ENCODE results near the gene NDC1. TPM values are rescaled to one million over a fixed set of nuclear protein-coding genes. Genes with fewer than 3 reads are reported as not detected.

NDC1 gene
- total RNA-seq, 1 donor from 2014 or later: 40.9 TPM

DNA sequence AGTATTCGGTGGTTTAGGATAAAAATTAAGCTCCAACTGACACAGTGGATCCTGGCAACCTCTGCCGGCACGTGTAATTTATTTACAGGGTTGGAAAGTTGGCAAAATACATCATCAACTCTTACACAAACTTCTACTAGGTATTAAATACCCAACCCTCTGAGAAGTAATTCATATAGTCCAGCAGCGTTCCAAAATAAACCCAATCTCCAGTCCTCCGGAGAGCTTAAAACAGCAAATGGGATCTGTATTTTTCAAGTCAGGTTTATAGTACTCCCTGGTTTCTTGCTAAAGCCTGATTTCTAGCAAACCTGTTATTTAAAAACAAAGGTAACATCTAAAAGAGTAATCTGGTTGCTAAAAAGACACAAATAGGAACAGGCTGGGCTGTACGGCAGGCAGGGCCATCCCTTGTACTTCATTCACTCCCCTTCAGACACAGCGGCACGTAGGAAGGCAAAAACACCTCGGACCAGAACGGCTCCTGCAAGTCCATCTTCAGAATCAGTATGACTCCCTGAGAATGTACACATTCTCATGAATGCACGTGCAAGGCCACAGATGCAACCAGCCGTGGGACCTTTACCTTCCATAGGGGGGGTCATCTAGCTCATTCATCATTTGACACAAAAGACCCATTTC is 107.8 kb downstream of the NDC1 start:
- no peak for DNase-seq (ENCODE audit: low read depth)
- TF ChIP-seq, protein P1, sequence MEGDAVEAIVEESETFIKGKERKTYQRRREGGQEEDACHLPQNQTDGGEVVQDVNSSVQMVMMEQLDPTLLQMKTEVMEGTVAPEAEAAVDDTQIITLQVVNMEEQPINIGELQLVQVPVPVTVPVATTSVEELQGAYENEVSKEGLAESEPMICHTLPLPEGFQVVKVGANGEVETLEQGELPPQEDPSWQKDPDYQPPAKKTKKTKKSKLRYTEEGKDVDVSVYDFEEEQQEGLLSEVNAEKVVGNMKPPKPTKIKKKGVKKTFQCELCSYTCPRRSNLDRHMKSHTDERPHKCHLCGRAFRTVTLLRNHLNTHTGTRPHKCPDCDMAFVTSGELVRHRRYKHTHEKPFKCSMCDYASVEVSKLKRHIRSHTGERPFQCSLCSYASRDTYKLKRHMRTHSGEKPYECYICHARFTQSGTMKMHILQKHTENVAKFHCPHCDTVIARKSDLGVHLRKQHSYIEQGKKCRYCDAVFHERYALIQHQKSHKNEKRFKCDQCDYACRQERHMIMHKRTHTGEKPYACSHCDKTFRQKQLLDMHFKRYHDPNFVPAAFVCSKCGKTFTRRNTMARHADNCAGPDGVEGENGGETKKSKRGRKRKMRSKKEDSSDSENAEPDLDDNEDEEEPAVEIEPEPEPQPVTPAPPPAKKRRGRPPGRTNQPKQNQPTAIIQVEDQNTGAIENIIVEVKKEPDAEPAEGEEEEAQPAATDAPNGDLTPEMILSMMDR (conservative IDR thresholded peaks at IDR 0.05; ENCODE audit: low read depth, low read length): no peak
- H3K4me3 ChIP-seq (ENCODE audit: low read depth, low read length): peak overlapping the region; percentile 37

DNA sequence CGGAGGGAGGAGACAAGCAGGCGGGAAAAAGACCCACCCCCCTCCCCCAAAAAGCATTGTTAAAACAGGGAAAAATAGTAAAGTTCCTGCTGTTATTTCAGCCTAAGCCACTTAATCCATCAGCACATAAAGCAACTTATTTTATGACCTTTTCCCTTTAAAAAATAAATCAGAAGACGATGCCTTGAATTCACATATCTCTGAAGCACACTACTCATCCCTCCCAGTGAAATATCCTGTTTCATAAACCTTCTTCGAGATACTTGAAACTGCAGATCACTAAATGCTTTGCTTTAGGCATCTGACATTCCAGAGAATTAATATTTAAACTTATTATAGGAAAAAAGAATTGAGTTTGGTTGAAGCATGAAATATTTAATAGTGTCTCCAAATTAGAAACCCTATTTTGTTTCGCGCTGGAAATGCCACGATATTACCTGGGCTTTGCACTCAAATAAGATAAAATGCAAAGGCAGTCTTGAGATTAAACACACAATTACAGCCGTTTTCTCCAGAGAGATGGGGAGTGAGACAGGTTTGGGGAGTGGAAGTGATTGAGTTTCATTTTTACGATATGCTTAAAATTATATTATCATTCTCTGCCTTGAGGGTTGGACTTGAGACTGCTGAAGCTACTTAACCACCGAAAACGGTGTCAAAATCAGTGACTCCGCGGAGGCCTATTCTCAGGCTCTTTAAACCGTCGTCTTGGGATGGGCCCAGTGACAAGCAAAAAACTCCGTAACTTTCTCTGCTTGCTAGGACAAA is 108.5 kb downstream of the NDC1 start:
- TF ChIP-seq, protein P1 (conservative IDR thresholded peaks at IDR 0.05; ENCODE audit: low read depth, low read length): no peak
- DNase-seq (ENCODE audit: low read depth): no peak
- peak overlapping the region; percentile 37 for H3K4me3 ChIP-seq (ENCODE audit: low read depth, low read length)

DNA sequence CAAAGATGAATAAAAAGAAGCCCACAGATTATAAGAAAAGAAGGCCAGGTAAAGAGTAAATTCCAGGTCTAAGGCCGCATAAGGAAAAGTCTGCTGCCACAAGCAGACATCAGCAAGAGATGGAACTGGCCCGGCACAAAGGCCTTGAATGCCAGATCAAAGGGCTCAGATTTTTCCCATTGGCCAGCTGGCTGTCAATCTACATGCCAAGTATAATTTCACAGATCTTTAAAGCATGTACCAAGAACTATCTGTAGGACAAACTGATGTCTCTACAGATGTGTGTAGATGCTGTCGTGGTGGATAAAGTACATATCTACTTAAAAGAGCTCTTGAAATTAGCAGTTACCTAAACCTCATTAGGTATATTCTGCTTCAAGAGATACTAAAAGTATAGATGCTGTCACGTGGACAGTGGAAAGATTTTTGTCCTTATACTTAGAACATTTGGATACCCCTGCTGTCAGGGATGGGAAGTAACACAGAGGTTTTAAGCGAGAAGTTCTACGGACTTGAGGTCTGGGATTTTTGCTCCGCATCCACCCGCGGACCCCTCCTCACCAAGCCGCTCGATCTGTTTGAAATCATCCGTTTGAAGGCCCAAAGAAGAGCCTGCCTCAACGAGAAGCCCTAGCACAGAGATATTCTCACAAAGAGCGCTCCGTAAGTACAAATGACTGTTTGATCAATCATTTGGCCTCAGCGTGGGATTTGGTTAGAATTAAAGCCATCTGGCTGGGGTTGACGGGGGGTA is 109.2 kb downstream of the NDC1 start:
- TF ChIP-seq, protein P1 (conservative IDR thresholded peaks at IDR 0.05; ENCODE audit: low read depth, low read length): no peak
- no peak overlapping the region for H3K4me3 ChIP-seq (ENCODE audit: low read depth, low read length)
- no peak for DNase-seq (ENCODE audit: low read depth)

DNA sequence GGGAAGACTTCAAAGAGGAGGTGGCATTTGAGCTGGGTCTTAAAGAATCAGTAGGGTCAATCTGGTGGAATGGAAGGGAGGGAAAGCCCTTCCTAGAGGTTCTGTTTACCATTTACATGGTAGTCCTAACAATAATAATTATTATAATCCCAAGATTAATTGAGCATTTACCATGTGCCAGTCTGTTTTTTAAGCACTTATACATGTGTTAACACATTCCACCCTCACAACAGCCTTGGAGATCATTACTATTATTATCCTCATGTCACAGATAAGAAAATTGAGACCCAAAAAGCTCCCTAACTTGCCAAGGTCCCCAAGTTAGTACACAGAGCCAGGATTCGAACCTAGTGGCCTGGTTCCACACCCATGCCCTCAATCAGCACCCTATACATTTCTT is 109.9 kb downstream of the NDC1 start:
- DNase-seq (ENCODE audit: low read depth): no peak
- no peak overlapping the region for H3K4me3 ChIP-seq (ENCODE audit: low read depth, low read length)
- TF ChIP-seq, protein P1 (conservative IDR thresholded peaks at IDR 0.05; ENCODE audit: low read depth, low read length): no peak

DNA sequence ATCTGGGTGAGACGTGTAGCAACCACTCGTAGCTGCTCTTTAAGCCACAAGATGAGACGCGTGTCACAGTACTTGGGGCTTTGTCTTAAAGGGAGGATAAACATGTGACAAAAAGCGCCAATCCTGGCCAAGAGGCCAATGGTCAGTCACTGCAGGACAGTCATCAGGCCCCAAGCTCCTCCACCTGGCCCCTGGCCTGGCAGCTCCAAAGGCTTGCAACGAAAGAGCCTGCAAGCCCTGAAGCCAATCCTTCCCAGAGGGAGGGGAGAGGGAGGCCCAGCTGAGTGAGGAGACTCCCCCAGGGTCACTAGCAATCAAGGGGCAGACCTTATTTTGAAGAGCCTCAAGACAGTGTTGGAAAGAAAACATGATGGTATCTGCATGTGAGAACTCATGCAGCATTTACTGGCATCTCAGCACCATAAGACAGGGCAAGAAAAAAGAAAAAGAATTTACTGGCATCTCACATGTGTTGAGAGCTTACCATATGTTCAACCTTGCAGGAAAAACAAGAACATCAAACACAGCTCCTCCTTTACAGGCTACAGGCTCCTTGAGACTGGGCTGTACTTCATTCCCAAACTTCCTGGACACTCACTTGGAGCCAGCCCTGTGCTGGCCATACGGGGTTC is 110.5 kb downstream of the NDC1 start:
- no peak overlapping the region for H3K4me3 ChIP-seq (ENCODE audit: low read depth, low read length)
- no peak for DNase-seq (ENCODE audit: low read depth)
- TF ChIP-seq, protein P1 (conservative IDR thresholded peaks at IDR 0.05; ENCODE audit: low read depth, low read length): no peak

DNA sequence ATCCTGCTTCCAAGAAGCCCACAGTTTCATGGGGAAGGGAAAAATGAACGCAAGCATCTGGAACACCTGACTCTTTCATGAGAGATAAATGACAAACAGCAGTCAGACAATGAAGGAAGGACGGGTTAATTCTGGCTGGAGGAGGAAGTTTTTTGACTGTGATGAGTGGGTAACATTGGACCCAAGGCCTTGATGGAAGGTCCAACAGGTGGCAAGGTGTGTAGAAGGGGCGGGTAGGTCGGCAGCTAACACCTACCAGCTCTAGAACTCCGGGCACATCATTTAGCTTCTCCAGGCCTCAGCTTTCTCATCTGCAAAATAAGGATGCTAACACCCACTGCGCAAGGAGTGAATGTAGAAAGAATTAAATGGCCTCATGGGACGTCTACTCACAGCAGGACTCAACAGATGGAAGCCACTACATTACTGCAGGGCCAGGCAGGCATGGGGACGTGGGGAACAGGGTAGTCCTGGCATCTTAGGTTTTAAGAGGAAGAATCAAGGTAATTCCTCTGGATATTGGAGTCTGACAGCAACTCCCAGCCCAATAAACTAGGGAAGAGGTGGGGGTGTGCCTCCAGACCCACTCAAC is 112.0 kb downstream of the NDC1 start:
- DNase-seq (ENCODE audit: low read depth): no peak
- no peak overlapping the region for H3K4me3 ChIP-seq (ENCODE audit: low read depth, low read length)
- TF ChIP-seq, protein P1 (conservative IDR thresholded peaks at IDR 0.05; ENCODE audit: low read depth, low read length): no peak
